ENCODE measurements around the gene KCNMA1.

Gene KCNMA1

GRCh38 chr10:77332256-77332655 is 305.4 kb downstream of the KCNMA1 start:
- DNase-seq (ENCODE audit: low spot score) = no peak

GRCh38 chr10:77328272-77328816 is 309.3 kb downstream of the KCNMA1 start:
- DNase-seq (ENCODE audit: low spot score) = no peak

GRCh38 chr10:77325233-77325537 is 312.4 kb downstream of the KCNMA1 start:
- DNase-seq (ENCODE audit: low spot score) = no peak

- DNase-seq (ENCODE audit: low spot score) = no peak
Observed at GRCh38 chr10:77321838-77322237, 315.8 kb downstream of the KCNMA1 start.

- no peak for DNase-seq (ENCODE audit: low spot score)
Observed at GRCh38 chr10:77320971-77321471, 316.6 kb downstream of the KCNMA1 start.

- DNase-seq (ENCODE audit: low spot score) = no peak
Observed at GRCh38 chr10:77319557-77319956, 318.1 kb downstream of the KCNMA1 start.

GRCh38 chr10:77318739-77319138 is 318.9 kb downstream of the KCNMA1 start:
- peak; percentile 32 for DNase-seq (ENCODE audit: low spot score)

GRCh38 chr10:77317221-77317620 is 320.4 kb downstream of the KCNMA1 start:
- DNase-seq (ENCODE audit: low spot score) = no peak

- no peak for DNase-seq (ENCODE audit: low spot score)
Observed at GRCh38 chr10:77315496-77316129, 322.0 kb downstream of the KCNMA1 start.

GRCh38 chr10:77313066-77313750 is 324.4 kb downstream of the KCNMA1 start:
- DNase-seq (ENCODE audit: low spot score) = no peak

GRCh38 chr10:77311186-77311585 is 326.4 kb downstream of the KCNMA1 start:
- DNase-seq (ENCODE audit: low spot score) = no peak

GRCh38 chr10:77310288-77310840 is 327.2 kb downstream of the KCNMA1 start:
- no peak for DNase-seq (ENCODE audit: low spot score)

- DNase-seq (ENCODE audit: low spot score) = no peak
Observed at GRCh38 chr10:77309509-77309908, 328.1 kb downstream of the KCNMA1 start.

- no peak for DNase-seq (ENCODE audit: low spot score)
Observed at GRCh38 chr10:77309092-77309491, 328.5 kb downstream of the KCNMA1 start.

GRCh38 chr10:77308084-77308732 is 329.4 kb downstream of the KCNMA1 start:
- no peak for DNase-seq (ENCODE audit: low spot score)

- DNase-seq (ENCODE audit: low spot score) = no peak
Observed at GRCh38 chr10:77306666-77307065, 330.9 kb downstream of the KCNMA1 start.

- DNase-seq (ENCODE audit: low spot score) = no peak
Observed at GRCh38 chr10:77305650-77306632, 331.7 kb downstream of the KCNMA1 start.

- no peak for DNase-seq (ENCODE audit: low spot score)
Observed at GRCh38 chr10:77304192-77304591, 333.4 kb downstream of the KCNMA1 start.

- DNase-seq (ENCODE audit: low spot score) = no peak
Observed at GRCh38 chr10:77301305-77301730, 336.3 kb downstream of the KCNMA1 start.

- no peak for DNase-seq (ENCODE audit: low spot score)
Observed at GRCh38 chr10:77300682-77301302, 336.8 kb downstream of the KCNMA1 start.

GRCh38 chr10:77299320-77299719 is 338.3 kb downstream of the KCNMA1 start:
- DNase-seq (ENCODE audit: low spot score) = no peak

All from pons (tissue), 1 donor.